Keratinocyte (primary cell): ENCODE results near the gene MYO7B.

Experiments used
- CTCF ChIP-seq, 3 experiments: IDR thresholded peaks in 1 of 3; conservative IDR thresholded peaks in 1 of 3; optimal IDR thresholded peaks in 1 of 3; 2 replicates in 2 of 3; 3 replicates in 1 of 3; pipeline versions ENCODE3 to v1.5.1; 2011; ENCODE audit warnings: low read length in 3 of 3, mild to moderate bottlenecking in 3 of 3, moderate library complexity in 2 of 3, control low read depth in 1 of 3, inconsistent platforms in 1 of 3; ENCODE audit not compliant: insufficient read depth in 2 of 3; ENCODE audit errors: extremely low read depth in 1 of 3
- EZH2 ChIP-seq: IDR thresholded peaks from one replicate; pipeline ENCODE4 v1.6.1; 2012; ENCODE audit warnings: inconsistent platforms, mild to moderate bottlenecking, low read length, moderate library complexity

- TF ChIP-seq EZH2 (no peak), CTCF (optimal IDR thresholded peaks at IDR 0.05 in 1 of 3, IDR thresholded peaks at IDR 0.05 in 1 of 3, conservative IDR thresholded peaks at IDR 0.05 in 1 of 3; ENCODE audit: extremely low read depth in 1 of 3, insufficient read depth in 2 of 3, low read length in 3 of 3) (no peak)
Measured at GRCh38 chr2:127558911-127559310, 23.4 kb downstream of the MYO7B start.
